Prostate gland (tissue), 2 donors: ENCODE results near the gene PTPN13. TPM values are rescaled to one million over a fixed set of nuclear protein-coding genes. Genes with fewer than 3 reads are reported as not detected.
A peak's percentile ranks its signal among the peaks of the same experiment; 100 is the strongest.

ENCODE experiments used
- DNase-seq: peaks from one replicate; pipeline ENCODE4 v3.0.0-alpha.2; 2019; ENCODE audit warnings: low spot score
- H3K27ac ChIP-seq, 2 donors: fragments of 200-600 bp; sonication (generic); 2 replicates each; pipeline ENCODE4 v1.5.1; 2017 to 2019
- H3K27me3 ChIP-seq: fragments of 200-600 bp; sonication (generic); replicated peaks from 2 replicates; pipeline ENCODE4 v1.5.1; 2019; ENCODE audit not compliant: insufficient read depth
- H3K36me3 ChIP-seq, 2 donors: fragments of 200-600 bp; sonication (generic); 1 replicate in 1 of 2; 2 replicates in 1 of 2; pipeline versions ENCODE4 v1.5.1 to v1.8.1; 2017 to 2019
- H3K4me1 ChIP-seq: fragments of 200-600 bp; sonication (generic); replicated peaks from 2 replicates; pipeline ENCODE4 v1.5.1; 2019
- H3K4me3 ChIP-seq, 2 donors: fragments of 200-600 bp; sonication (generic); 2 replicates each; pipeline ENCODE4 v1.5.1; 2017 to 2019
- H3K9me3 ChIP-seq: fragments of 200-600 bp; sonication (generic); 2 replicates; pipeline ENCODE4 v1.5.1; 2017
- POLR2A ChIP-seq: fragments of 450-650 bp; IDR thresholded peaks from one replicate; pipeline ENCODE4 v1.6.1; 2016; ENCODE audit warnings: antibody characterized with exemption, mild to moderate bottlenecking
- POLR2AphosphoS5 ChIP-seq: sonication (generic); formaldehyde crosslinking; IDR thresholded peaks from one replicate; pipeline ENCODE4 v1.6.1; 2017; ENCODE audit warnings: antibody characterized with exemption
- WGBS: methylation state at CpG from one replicate; pipeline ENCODE4 v1.1.5; 2018; 5-methylcytosine and 5-hydroxymethylcytosine counted together
- intact Hi-C: fragments of 100-400 bp; cut with DNase I; formaldehyde crosslinking; loops from one replicate; pipeline ENCODE4 v1.14.2; 2022
- total RNA-seq, 2 donors: library from RNA; depleted of rRNA; stranded (reverse); fragments of >200 nt; gene quantifications; one replicate each; pipeline ENCODE4 v1.1.0, GENCODE V29; 2016
- TF ChIP-seq, protein P1 (sequence below), 4 experiments: fragments of 200-600 bp in 2 of 4; fragments of 450-650 bp in 2 of 4; sonication (generic) in 2 of 4; IDR thresholded peaks; 1 replicate in 3 of 4; 2 replicates in 1 of 4; pipeline ENCODE4 v1.5.1; 2016 to 2019; ENCODE audit warnings: antibody characterized with exemption in 4 of 4, mild to moderate bottlenecking in 2 of 4, moderate library complexity in 2 of 4

The PTPN13 gene
- total RNA-seq, 2 donors from 2014 or later: 24.6 to 61.2 TPM

DNA sequence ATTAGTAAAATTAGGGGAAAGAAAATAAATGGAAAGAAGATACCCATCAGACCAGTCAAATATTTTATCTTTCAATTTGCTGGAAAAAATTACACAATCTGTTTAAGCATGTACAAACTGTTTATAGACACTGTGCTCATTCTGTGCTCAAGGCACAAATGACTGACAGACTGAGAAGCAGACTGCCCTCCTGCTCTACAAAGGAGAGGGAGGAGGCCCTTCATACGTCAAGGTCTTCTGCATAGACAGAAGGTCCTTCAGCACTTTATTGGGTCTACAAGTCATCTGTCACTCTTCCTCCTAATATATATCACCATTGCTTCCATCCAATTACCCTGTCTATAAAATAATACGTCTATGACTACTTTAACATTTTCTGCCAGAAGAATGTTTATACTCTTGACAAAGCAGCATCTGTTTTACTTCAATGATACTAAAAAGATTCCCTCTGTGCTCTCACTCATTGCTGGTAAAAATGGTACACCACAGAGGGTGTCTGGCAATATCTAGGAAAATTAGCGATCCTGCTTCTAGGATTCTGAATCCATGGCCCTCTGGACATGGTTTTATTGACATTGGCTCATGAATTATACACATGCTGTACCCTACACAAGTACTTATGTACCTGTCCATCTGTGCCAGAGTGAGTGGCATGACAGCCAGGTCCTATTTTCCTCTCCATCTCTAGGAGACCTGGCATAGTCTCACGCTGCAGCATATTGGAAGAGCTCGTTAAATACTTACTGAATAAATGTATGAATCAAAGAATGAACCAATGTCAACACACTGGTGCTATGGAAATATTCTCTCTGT lies 243.8 kb downstream of the PTPN13 start:
- Histone ChIP-seq H3K27ac (no peak overlapping the region), H3K4me3 (no peak overlapping the region), H3K9me3 (no peaks in the 10 kb centered on the region), H3K4me1 (no peaks in the 10 kb centered on the region), H3K27me3 (no peaks in the 10 kb centered on the region), H3K36me3 (no peaks in the 10 kb centered on the region)
- TF ChIP-seq POLR2AphosphoS5: no peak
- TF ChIP-seq, protein P1, sequence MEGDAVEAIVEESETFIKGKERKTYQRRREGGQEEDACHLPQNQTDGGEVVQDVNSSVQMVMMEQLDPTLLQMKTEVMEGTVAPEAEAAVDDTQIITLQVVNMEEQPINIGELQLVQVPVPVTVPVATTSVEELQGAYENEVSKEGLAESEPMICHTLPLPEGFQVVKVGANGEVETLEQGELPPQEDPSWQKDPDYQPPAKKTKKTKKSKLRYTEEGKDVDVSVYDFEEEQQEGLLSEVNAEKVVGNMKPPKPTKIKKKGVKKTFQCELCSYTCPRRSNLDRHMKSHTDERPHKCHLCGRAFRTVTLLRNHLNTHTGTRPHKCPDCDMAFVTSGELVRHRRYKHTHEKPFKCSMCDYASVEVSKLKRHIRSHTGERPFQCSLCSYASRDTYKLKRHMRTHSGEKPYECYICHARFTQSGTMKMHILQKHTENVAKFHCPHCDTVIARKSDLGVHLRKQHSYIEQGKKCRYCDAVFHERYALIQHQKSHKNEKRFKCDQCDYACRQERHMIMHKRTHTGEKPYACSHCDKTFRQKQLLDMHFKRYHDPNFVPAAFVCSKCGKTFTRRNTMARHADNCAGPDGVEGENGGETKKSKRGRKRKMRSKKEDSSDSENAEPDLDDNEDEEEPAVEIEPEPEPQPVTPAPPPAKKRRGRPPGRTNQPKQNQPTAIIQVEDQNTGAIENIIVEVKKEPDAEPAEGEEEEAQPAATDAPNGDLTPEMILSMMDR (IDR thresholded peaks at IDR 0.05): no peak
- no peak for TF ChIP-seq POLR2A
- DNase-seq: no peak
- intact Hi-C loops: no loop called here
- WGBS: 51% methylated on average over 5 of the region's 5 CpGs

DNA sequence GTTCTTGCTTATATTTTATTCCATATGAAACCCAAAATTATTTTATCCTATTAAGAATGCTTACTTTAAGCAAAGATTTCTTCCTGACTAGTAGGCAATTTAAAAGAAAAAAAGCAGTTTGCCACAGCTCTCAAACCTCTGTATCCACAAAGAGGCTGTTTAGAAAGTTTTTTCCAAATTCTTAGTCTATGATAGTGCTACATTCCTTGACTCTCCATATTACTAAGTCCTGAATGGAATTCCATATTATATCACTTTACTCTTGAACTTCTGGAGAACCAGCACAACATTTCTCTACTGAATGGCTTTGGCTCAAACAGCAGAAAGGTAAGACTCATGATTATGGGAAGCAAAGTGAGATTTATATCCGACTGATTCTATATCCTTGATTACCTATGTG lies 246.7 kb downstream of the PTPN13 start:
- Histone ChIP-seq H3K4me3 (no peak overlapping the region), H3K9me3 (no peaks in the 10 kb centered on the region), H3K36me3 (no peaks in the 10 kb centered on the region), H3K27ac (no peak overlapping the region), H3K27me3 (no peaks in the 10 kb centered on the region), H3K4me1 (no peaks in the 10 kb centered on the region)
- intact Hi-C loops: no loop called here
- DNase-seq: no peak
- TF ChIP-seq POLR2A: no peak
- TF ChIP-seq, protein P1 (IDR thresholded peaks at IDR 0.05): no peak
- 92% methylated on average over 1 of the region's 1 CpG for WGBS

DNA sequence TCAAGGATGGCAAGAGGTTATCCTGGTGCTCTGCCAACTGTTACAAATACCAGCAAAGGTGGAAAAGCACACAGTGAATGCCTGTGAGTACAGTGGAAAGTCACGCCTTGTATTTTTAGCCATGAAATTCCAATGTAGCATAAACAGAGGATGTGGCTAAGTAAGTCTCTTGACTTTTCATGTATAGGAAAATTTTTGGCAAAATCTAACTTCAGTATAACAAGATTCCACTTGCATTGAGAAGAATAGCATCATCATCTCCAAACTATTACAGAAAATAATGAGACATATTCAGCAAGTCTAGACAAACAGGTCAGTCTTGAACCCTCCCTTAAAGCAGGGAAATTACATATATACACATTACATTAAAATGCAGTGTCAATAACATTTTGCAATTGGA lies 247.2 kb downstream of the PTPN13 start:
- DNase-seq: no peak

DNA sequence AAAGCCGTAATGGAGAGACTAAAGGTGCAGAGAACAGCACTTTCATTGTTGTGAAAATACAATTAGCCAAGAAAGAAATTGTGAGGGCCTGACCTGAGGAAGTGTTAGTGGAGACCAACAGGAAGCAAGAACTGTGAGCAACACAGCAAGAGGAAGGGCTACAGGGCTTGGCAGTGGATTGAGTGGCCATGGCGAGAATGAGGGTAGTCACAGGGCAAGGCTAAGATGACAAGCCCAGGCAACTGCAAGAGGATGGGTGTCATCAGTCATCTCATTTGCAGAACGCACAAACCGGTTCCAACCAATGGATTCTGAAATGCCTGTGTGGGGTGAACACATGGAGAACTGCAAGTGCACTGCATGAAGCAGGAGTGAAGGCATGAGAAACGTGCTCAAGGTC lies 251.5 kb downstream of the PTPN13 start:
- intact Hi-C loops: no loop called here
- 83% methylated on average over 5 of the region's 5 CpGs for WGBS
- Histone ChIP-seq H3K4me3 (no peak overlapping the region), H3K9me3 (no peaks in the 10 kb centered on the region), H3K27ac (no peak overlapping the region), H3K27me3 (no peaks in the 10 kb centered on the region), H3K4me1 (no peaks in the 10 kb centered on the region), H3K36me3 (no peaks in the 10 kb centered on the region)
- DNase-seq: no peak
- no peak for TF ChIP-seq POLR2A
- TF ChIP-seq, protein P1 (IDR thresholded peaks at IDR 0.05): no peak
- TF ChIP-seq POLR2AphosphoS5: no peak

More for the DNA sequence above, 247.2 kb downstream of the PTPN13 start:
- Histone ChIP-seq H3K27me3 (no peaks in the 10 kb centered on the region), H3K4me3 (no peak overlapping the region), H3K36me3 (no peaks in the 10 kb centered on the region), H3K27ac (no peak overlapping the region), H3K4me1 (no peaks in the 10 kb centered on the region), H3K9me3 (no peaks in the 10 kb centered on the region)
- TF ChIP-seq POLR2A (no peak), POLR2AphosphoS5 (no peak)
- TF ChIP-seq, protein P1 (IDR thresholded peaks at IDR 0.05): no peak
- 93% methylated on average over 1 of the region's 1 CpG for WGBS
- intact Hi-C loops: no loop called here

DNA sequence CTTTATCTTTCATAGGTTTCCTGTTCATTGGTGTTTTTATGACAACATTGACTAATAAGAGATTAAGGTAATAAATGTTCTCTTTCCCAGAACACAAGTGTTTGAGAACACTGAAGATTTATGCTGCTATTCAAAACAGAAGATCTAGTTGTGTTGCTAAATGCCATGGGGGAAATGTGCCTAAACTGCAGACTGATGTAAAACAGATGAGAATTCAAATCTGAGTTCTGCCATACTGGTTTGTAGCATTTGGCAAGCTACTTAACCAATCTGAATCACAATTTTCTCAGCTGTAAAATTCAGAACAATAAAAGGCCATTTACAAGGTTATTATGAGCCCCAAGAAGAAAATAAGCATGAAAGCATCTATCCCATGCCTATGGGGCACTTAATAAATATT lies 252.8 kb downstream of the PTPN13 start:
- H3K4me1 ChIP-seq: no peaks in the 10 kb centered on the region
- H3K4me3 ChIP-seq: no peak overlapping the region
- H3K9me3 ChIP-seq: no peaks in the 10 kb centered on the region
- H3K27ac ChIP-seq: no peak overlapping the region
- no peak for DNase-seq
- TF ChIP-seq, protein P1 (IDR thresholded peaks at IDR 0.05): no peak
- TF ChIP-seq POLR2AphosphoS5: peak; percentile 5
- TF ChIP-seq POLR2A: no peak
- H3K36me3 ChIP-seq: no peaks in the 10 kb centered on the region
- intact Hi-C loops: no loop called here
- H3K27me3 ChIP-seq: no peaks in the 10 kb centered on the region
